ENCODE data around the gene KPNA2.

KPNA2 gene

GRCh38 chr17:68053231-68054013 lies 17.9 kb downstream of the KPNA2 start:
- Histone ChIP-seq H3K4me3 (ENCODE audit: low read depth in 1 of 2, low read length in 2 of 2) (no peak overlapping the region), H3K27me3 (ENCODE audit: insufficient read depth, low read length, poor library complexity) (no peaks in the 10 kb centered on the region), H3K27ac (ENCODE audit: low read length) (no peak overlapping the region), H4K20me1 (ENCODE audit: insufficient read depth, low read length) (no peaks in the 10 kb centered on the region), H3K9ac (ENCODE audit: low read depth, low read length) (no peak overlapping the region), H3K79me2 (ENCODE audit: insufficient read depth, low read length) (no peaks in the 10 kb centered on the region), H3K4me1 (ENCODE audit: insufficient read depth, low read length) (peaks cover 7% of the 10 kb centered on the region), H3K9me3 (ENCODE audit: insufficient read depth, low read length, severe bottlenecking) (no peaks in the 10 kb centered on the region), H2AFZ (ENCODE audit: low read depth, low read length) (no peak overlapping the region), H3K36me3 (ENCODE audit: insufficient read depth, low read length) (no peaks in the 10 kb centered on the region), H3K4me2 (ENCODE audit: insufficient read depth, low read length) (no peak overlapping the region)
- TF ChIP-seq EZH2 (IDR thresholded peaks at IDR 0.05; ENCODE audit: borderline replicate concordance, low read depth, low read length, severe bottlenecking) = no peak
- DNase-seq (no peak), ATAC-seq (ENCODE audit: insufficient read depth, low read depth) (no peak)

GRCh38 chr17:68054296-68054900 lies 18.9 kb downstream of the KPNA2 start:
- H4K20me1 ChIP-seq (ENCODE audit: insufficient read depth, low read length) = no peaks in the 10 kb centered on the region
- no peak overlapping the region for H3K27ac ChIP-seq (ENCODE audit: low read length)
- peaks cover 7% of the 10 kb centered on the region for H3K4me1 ChIP-seq (ENCODE audit: insufficient read depth, low read length)
- no peak overlapping the region for H3K4me2 ChIP-seq (ENCODE audit: insufficient read depth, low read length)
- no peak for TF ChIP-seq CTCF (IDR thresholded peaks at IDR 0.05; ENCODE audit: borderline replicate concordance, extremely low read depth, low read length, poor library complexity, severe bottlenecking)
- ATAC-seq (ENCODE audit: insufficient read depth, low read depth) = peak; percentile 16; the same call in 1 of the 3 replicates
- no peak overlapping the region for H3K9ac ChIP-seq (ENCODE audit: low read depth, low read length)
- H3K36me3 ChIP-seq (ENCODE audit: insufficient read depth, low read length) = no peaks in the 10 kb centered on the region
- no peaks in the 10 kb centered on the region for H3K79me2 ChIP-seq (ENCODE audit: insufficient read depth, low read length)
- no peak overlapping the region for H2AFZ ChIP-seq (ENCODE audit: low read depth, low read length)
- no peaks in the 10 kb centered on the region for H3K27me3 ChIP-seq (ENCODE audit: insufficient read depth, low read length, poor library complexity)
- no peak for DNase-seq
- no peak overlapping the region for H3K4me3 ChIP-seq (ENCODE audit: low read depth in 1 of 2, low read length in 2 of 2)
- H3K9me3 ChIP-seq (ENCODE audit: insufficient read depth, low read length, severe bottlenecking) = no peaks in the 10 kb centered on the region

- no peaks in the 10 kb centered on the region for H4K20me1 ChIP-seq (ENCODE audit: insufficient read depth, low read length)
- H3K27ac ChIP-seq (ENCODE audit: low read length) = no peak overlapping the region
- H3K27me3 ChIP-seq (ENCODE audit: insufficient read depth, low read length, poor library complexity) = no peaks in the 10 kb centered on the region
- H2AFZ ChIP-seq (ENCODE audit: low read depth, low read length) = no peak overlapping the region
- TF ChIP-seq CTCF (IDR thresholded peaks at IDR 0.05; ENCODE audit: borderline replicate concordance, extremely low read depth, low read length, poor library complexity, severe bottlenecking) (peak; percentile 74), EZH2 (IDR thresholded peaks at IDR 0.05; ENCODE audit: borderline replicate concordance, low read depth, low read length, severe bottlenecking) (no peak)
- no peaks in the 10 kb centered on the region for H3K79me2 ChIP-seq (ENCODE audit: insufficient read depth, low read length)
- DNase-seq (peak; percentile 78), ATAC-seq (ENCODE audit: insufficient read depth, low read depth) (peak; percentile 89)
- peaks cover 7% of the 10 kb centered on the region for H3K4me1 ChIP-seq (ENCODE audit: insufficient read depth, low read length)
- no peak overlapping the region for H3K4me3 ChIP-seq (ENCODE audit: low read depth in 1 of 2, low read length in 2 of 2)
- H3K9me3 ChIP-seq (ENCODE audit: insufficient read depth, low read length, severe bottlenecking) = no peaks in the 10 kb centered on the region
- H3K9ac ChIP-seq (ENCODE audit: low read depth, low read length) = no peak overlapping the region
- no peaks in the 10 kb centered on the region for H3K36me3 ChIP-seq (ENCODE audit: insufficient read depth, low read length)
- H3K4me2 ChIP-seq (ENCODE audit: insufficient read depth, low read length) = no peak overlapping the region
Measured at GRCh38 chr17:68057531-68057952, 22.0 kb downstream of the KPNA2 start.

- Histone ChIP-seq H2AFZ (ENCODE audit: low read depth, low read length) (no peak overlapping the region), H3K4me3 (ENCODE audit: low read depth in 1 of 2, low read length in 2 of 2) (no peak overlapping the region), H3K9me3 (ENCODE audit: insufficient read depth, low read length, severe bottlenecking) (no peaks in the 10 kb centered on the region), H3K9ac (ENCODE audit: low read depth, low read length) (no peak overlapping the region), H3K4me2 (ENCODE audit: insufficient read depth, low read length) (no peak overlapping the region), H3K4me1 (ENCODE audit: insufficient read depth, low read length) (no peaks in the 10 kb centered on the region), H3K27me3 (ENCODE audit: insufficient read depth, low read length, poor library complexity) (no peaks in the 10 kb centered on the region), H3K36me3 (ENCODE audit: insufficient read depth, low read length) (no peaks in the 10 kb centered on the region), H3K79me2 (ENCODE audit: insufficient read depth, low read length) (no peaks in the 10 kb centered on the region), H3K27ac (ENCODE audit: low read length) (no peak overlapping the region), H4K20me1 (ENCODE audit: insufficient read depth, low read length) (no peaks in the 10 kb centered on the region)
- TF ChIP-seq EZH2 (IDR thresholded peaks at IDR 0.05; ENCODE audit: borderline replicate concordance, low read depth, low read length, severe bottlenecking) = no peak
- ATAC-seq (ENCODE audit: insufficient read depth, low read depth) = no peak
- DNase-seq = no peak
Measured at GRCh38 chr17:68060336-68060735, 24.8 kb downstream of the KPNA2 start.
